ENCODE measurements around the gene CYP26B1. TPM values are rescaled to one million over a fixed set of nuclear protein-coding genes. Genes with fewer than 3 reads are reported as not detected.

CYP26B1 gene
- polyA plus RNA-seq, 1 experiment: 0.27 TPM

DNA sequence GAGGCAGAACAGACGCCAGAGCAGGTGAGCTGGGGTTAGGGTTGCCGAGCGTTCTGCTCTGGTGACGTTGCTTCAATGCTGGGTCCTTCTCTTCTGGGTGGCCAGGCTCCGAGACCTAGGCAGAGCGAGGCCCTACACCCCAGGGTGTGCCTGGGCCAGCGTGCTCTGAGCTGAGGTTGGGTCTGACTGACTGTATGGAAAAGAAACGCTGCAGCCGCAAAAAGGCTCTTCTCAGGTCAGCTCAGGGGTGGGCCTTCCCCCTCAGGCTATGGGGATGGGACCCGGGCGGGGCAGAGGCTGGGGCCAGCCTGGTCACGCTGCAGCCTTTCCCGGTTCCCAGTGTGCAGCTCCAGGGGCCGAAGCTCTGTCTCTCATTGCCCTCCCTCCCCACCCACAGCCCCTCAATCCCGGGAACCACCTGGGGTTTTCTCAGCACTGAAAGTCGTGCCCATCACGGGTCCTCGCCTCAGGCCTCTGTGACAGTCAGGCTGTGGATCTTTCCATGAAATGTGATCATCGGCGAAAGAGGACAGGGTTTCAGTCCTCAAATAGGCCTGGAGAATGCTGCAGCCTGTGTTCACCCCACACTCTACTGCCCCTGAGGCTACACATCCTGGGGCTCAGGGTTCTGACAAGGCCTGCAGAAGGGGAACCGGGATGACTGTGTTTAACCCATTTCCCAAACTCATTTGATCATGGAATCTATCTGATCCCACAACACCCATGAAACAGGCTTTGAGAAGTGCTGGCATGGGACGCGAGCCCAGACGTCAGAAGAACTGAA is 19.4 kb downstream of the CYP26B1 start:
- TF ChIP-seq, protein P1, sequence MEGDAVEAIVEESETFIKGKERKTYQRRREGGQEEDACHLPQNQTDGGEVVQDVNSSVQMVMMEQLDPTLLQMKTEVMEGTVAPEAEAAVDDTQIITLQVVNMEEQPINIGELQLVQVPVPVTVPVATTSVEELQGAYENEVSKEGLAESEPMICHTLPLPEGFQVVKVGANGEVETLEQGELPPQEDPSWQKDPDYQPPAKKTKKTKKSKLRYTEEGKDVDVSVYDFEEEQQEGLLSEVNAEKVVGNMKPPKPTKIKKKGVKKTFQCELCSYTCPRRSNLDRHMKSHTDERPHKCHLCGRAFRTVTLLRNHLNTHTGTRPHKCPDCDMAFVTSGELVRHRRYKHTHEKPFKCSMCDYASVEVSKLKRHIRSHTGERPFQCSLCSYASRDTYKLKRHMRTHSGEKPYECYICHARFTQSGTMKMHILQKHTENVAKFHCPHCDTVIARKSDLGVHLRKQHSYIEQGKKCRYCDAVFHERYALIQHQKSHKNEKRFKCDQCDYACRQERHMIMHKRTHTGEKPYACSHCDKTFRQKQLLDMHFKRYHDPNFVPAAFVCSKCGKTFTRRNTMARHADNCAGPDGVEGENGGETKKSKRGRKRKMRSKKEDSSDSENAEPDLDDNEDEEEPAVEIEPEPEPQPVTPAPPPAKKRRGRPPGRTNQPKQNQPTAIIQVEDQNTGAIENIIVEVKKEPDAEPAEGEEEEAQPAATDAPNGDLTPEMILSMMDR (IDR thresholded peaks at IDR 0.05; ENCODE audit: insufficient read depth, low read depth, low read length): no peak
- H3K36me3 ChIP-seq (ENCODE audit: control insufficient read depth, insufficient read depth, low read length): no peaks in the 10 kb centered on the region
- no peak for DNase-seq (ENCODE audit: low read depth)
- no peak overlapping the region for H3K4me3 ChIP-seq (ENCODE audit: low read depth, low read length)
- CTCF ChIA-PET: interaction anchor here (2.5 kb wide), 1 partner anchor 10 kb away, joined by 10 read pairs; no protein-coding TSS in a partner anchor
- POLR2A ChIA-PET: no interaction called here
- H3K27me3 ChIP-seq (ENCODE audit: control insufficient read depth, insufficient read depth, low read length): no peaks in the 10 kb centered on the region

DNA sequence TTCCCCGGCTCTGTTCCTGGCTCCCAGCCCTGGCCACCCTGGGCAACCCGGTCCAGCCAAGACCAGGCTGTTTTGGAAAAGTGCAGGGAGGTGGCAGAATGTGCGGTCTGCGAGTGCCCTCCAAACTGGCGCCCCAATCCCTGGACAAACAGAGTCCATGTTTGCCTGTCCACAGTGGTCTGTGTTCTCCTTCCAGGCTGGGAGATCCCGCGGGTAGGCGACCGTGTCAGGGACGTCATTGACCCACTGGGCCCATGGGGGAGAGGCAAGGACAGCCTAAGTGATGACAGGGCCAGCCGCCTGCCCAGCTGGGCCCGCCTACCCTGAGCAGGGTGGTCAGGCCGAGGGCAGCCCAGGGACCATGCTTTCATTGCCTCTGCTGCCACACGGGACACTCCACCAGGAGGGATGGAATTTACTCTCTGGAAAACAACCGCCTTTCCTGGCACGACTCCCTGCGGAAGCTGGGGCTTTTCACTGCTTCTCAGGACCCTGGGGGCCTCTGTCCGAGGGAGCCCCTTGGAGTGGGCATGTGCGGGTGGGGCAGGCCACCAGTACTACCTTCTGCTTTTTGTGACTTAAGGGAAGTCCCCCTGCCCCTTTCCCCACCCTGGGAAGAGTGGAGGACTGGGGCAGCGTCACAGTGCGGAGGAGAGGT is 20.1 kb downstream of the CYP26B1 start:
- no peaks in the 10 kb centered on the region for H3K36me3 ChIP-seq (ENCODE audit: control insufficient read depth, insufficient read depth, low read length)
- H3K4me3 ChIP-seq (ENCODE audit: low read depth, low read length): no peak overlapping the region
- POLR2A ChIA-PET: no interaction called here
- H3K27me3 ChIP-seq (ENCODE audit: control insufficient read depth, insufficient read depth, low read length): no peaks in the 10 kb centered on the region
- DNase-seq (ENCODE audit: low read depth): no peak
- CTCF ChIA-PET: interaction anchor here (2.5 kb wide), 1 partner anchor 10 kb away, joined by 10 read pairs; no protein-coding TSS in a partner anchor
- TF ChIP-seq, protein P1 (IDR thresholded peaks at IDR 0.05; ENCODE audit: insufficient read depth, low read depth, low read length): no peak

DNA sequence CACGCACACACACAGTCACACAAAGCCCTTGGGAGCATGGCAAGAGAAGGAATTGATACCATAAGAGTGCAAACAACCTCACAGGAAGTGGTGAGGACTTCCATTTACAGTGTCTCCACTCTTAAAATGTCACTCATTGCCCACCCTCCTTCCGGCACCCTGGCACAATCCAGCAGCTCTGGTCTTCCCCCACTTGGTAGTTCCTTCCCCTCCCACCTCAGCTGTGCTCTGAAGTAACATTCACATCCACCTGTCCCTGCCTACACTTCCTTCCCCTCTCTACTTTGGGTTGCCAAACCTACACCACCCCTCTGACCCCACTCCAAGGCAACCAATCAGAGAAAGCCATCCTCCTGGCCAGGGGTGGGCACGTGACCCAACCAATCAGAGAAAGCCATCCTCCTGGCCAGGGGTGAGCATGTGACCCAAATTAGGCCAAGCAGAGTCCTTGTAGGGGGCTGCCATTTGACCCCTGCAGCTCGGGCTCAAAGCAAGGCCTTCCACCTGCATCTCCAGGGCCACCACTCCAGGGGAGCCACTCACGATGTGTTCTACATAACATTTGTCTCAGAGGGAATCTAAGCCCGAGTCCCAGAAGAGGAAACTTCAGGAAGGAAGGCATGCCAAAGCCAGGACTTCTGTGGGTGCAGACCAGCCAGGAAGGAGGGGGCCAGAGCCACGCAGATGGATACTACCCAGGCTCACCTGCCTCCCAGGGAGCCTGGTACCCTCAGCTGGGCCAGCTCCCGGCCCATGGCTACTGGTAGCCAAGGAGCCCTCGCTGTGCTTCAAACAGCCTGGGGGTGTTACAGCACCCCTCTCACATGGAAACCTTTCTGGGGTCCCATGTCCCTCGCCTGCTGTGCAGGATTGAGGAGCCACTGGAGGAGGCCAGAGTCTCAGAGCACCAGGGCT is 21.2 kb downstream of the CYP26B1 start:
- POLR2A ChIA-PET: no interaction called here
- no peak for DNase-seq (ENCODE audit: low read depth)
- no peak overlapping the region for H3K4me3 ChIP-seq (ENCODE audit: low read depth, low read length)
- no peaks in the 10 kb centered on the region; the same call in 1 of the 2 replicates for H3K27me3 ChIP-seq (ENCODE audit: control insufficient read depth, insufficient read depth, low read length)
- TF ChIP-seq, protein P1 (IDR thresholded peaks at IDR 0.05; ENCODE audit: insufficient read depth, low read depth, low read length): no peak
- CTCF ChIA-PET: interaction anchor here (2.9 kb wide), 1 partner anchor 9 kb away, joined by 7 read pairs; no protein-coding TSS in a partner anchor
- H3K36me3 ChIP-seq (ENCODE audit: control insufficient read depth, insufficient read depth, low read length): no peaks in the 10 kb centered on the region

DNA sequence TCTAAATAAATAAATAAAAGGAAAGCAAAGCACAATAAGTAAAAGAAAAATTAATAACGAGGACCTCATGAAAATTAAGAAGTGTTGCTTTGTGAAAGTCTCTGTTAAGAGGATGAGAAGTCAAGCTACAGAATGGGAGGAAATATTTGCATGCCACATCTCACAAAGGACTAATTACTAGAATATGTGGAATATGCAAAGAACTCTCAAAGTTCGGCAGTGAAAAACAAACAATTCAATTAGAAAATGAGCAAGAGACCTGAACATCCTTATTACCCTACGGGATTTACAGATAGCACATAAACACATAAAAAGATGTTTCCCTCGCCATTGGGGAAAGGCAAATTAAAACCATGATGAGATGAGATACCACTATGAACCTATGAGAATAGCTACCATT is 23.3 kb downstream of the CYP26B1 start:
- Histone ChIP-seq H3K4me3 (ENCODE audit: low read depth, low read length) (no peak overlapping the region), H3K36me3 (ENCODE audit: control insufficient read depth, insufficient read depth, low read length) (no peaks in the 10 kb centered on the region), H3K27me3 (ENCODE audit: control insufficient read depth, insufficient read depth, low read length) (peaks cover 2% of the 10 kb centered on the region)
- ChIA-PET POLR2A (no interaction called here), CTCF (interaction anchor here (0.9 to 2.9 kb wide), 2 partner anchors 11 to 326 kb away, joined by 3 to 7 read pairs; no protein-coding TSS in a partner anchor)
- TF ChIP-seq, protein P1 (IDR thresholded peaks at IDR 0.05; ENCODE audit: insufficient read depth, low read depth, low read length): no peak
- no peak for DNase-seq (ENCODE audit: low read depth)

Measured in BJ (cell line).